ENCODE data around the gene SMIM32.

Gene SMIM32

GRCh38 chr5:136143763-136144162 lies 49.2 kb downstream of the SMIM32 start:
- in situ Hi-C loops (cut with MboI; ENCODE audit: low sequenced_read_pairs) = no loop called here

DNA sequence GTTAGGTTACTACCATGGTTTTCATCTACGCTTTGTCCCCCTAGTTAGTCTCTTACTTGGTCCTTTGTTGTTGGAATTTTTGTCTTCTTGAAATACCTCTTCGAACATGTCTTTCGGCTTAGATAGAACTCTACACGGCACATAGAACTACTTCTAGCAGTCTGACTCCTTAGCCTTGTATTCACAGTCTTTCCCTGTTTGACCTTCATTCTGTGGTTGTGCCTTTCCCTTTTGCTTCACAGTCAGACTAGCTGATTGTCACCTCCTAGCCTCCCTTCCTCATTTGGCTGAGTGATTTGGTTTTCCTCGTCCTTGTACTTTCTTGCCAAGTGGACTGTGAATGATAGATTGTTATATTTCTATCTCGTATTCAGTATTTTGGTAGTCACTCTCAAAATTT lies 49.6 kb downstream of the SMIM32 start:
- in situ Hi-C loops (cut with MboI; ENCODE audit: low sequenced_read_pairs) = no loop called here

DNA sequence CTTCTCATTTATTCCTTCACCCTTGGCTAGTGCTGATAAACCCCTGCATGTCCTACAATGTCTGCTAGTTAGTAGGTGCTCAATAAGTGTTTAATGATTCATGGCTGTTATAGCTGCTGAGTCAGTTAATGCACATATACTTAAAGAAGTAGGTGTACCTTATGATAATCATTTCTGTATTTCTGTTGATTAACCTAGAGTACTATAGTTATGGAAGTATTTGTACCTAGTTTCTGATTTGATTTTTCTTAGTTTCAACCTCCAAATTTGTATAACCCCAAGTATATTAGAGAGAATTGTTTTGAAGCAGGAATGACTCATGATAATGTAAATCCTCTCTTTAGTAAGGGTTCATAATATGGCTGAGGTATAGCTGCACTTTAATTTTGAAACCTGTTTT lies 51.4 kb downstream of the SMIM32 start:
- in situ Hi-C loops (cut with MboI; ENCODE audit: low sequenced_read_pairs) = no loop called here

Data from HL-60/S4 (cell line).